Caco-2 (cell line): Measurements from ENCODE around the gene ZBTB8B. TPM values are rescaled to one million over a fixed set of nuclear protein-coding genes. Genes with fewer than 3 reads are reported as not detected.

Experiments
- BruUV-seq: library from RNA; stranded (reverse); fragments of 400-500 nt; replicated peaks from 2 replicates; lab custom pipeline; 2021; lab: Mats Ljungman, UMichigan
- CTCF ChIA-PET: fragments of 300-600 bp; sonication (Branson Sonifier 250); formaldehyde crosslinking; loops from one replicate; lab custom pipeline; 2022; ENCODE audit warnings: antibody characterized with exemption; lab: Charles Lee
- POLR2A ChIA-PET: fragments of 300-600 bp; sonication (Branson Sonifier 250); formaldehyde crosslinking; loops from one replicate; lab custom pipeline; 2022; ENCODE audit warnings: antibody characterized with exemption; lab: Charles Lee
- DNase-seq, 2 experiments: peaks; one replicate each; pipeline versions ENCODE4 v3.0.0 to v3.0.0-alpha.2; 2020 to 2022
- H3K27me3 ChIP-seq: replicated peaks from 2 replicates; pipeline ENCODE4 v1.6.0; 2011; ENCODE audit warnings: low read length; ENCODE audit not compliant: control insufficient read depth, insufficient read depth
- H3K36me3 ChIP-seq: 2 replicates; pipeline ENCODE4 v1.5.1; 2011; ENCODE audit warnings: low read length; ENCODE audit not compliant: control insufficient read depth, insufficient read depth
- H3K4me1 ChIP-seq: fragments of 250-450 bp; sonication (Bioruptor Pico); 2 replicates; pipeline ENCODE4 v1.5.1; 2020; ENCODE audit warnings: mild to moderate bottlenecking
- H3K4me3 ChIP-seq: 2 replicates; pipeline ENCODE4 v1.5.1; 2011; ENCODE audit warnings: low read depth, mild to moderate bottlenecking, control low read depth, low read length
- H3K9me3 ChIP-seq: fragments of 250-450 bp; sonication (Bioruptor Pico); 2 replicates; pipeline ENCODE4 v1.5.1; 2020; ENCODE audit warnings: mild to moderate bottlenecking, moderate library complexity
- H3K27ac Mint-ChIP-seq: one replicate; pipeline ENCODE4 v1.8.0; 2022; ENCODE audit warnings: mixed read lengths; ENCODE audit not compliant: unreplicated experiment
- H3K27me3 Mint-ChIP-seq: one replicate; pipeline ENCODE4 v1.8.0; 2022; ENCODE audit warnings: mixed read lengths; ENCODE audit not compliant: insufficient read depth, unreplicated experiment
- H3K36me3 Mint-ChIP-seq: one replicate; pipeline ENCODE4 v1.8.0; 2022; ENCODE audit warnings: mild to moderate bottlenecking, mixed read lengths; ENCODE audit not compliant: insufficient read depth, unreplicated experiment
- H3K4me1 Mint-ChIP-seq: one replicate; pipeline ENCODE4 v1.8.0; 2022; ENCODE audit warnings: low read depth, mixed read lengths; ENCODE audit not compliant: unreplicated experiment
- H3K4me3 Mint-ChIP-seq: one replicate; pipeline ENCODE4 v1.8.0; 2022; ENCODE audit warnings: mild to moderate bottlenecking, moderate library complexity, mixed read lengths; ENCODE audit not compliant: unreplicated experiment
- H3K9me3 Mint-ChIP-seq: one replicate; pipeline ENCODE4 v1.8.0; 2022; ENCODE audit warnings: mixed read lengths; ENCODE audit not compliant: unreplicated experiment
- CTCF ChIP-seq, 2 experiments: fragments of 200-600 bp in 1 of 2; IDR thresholded peaks; 1 replicate in 1 of 2; 2 replicates in 1 of 2; pipeline versions ENCODE4 v1.5.1 to v1.8.0; 2011 to 2022; ENCODE audit warnings: antibody characterized with exemption in 1 of 2, control low read depth in 1 of 2, inconsistent platforms in 1 of 2, low read depth in 1 of 2, low read length in 1 of 2, mild to moderate bottlenecking in 1 of 2, moderate library complexity in 1 of 2; ENCODE audit not compliant: insufficient read depth in 1 of 2, severe bottlenecking in 1 of 2, unreplicated experiment in 1 of 2
- intact Hi-C: fragments of 100-400 bp; cut with micrococcal nuclease; formaldehyde crosslinking; loops from one replicate; pipeline ENCODE4 v1.10.0; 2022; ENCODE audit not compliant: unreplicated experiment
- total RNA-seq: library from RNA; stranded (reverse); gene quantifications from 2 replicates; pipeline ENCODE4 v1.2.3, GENCODE V29; 2022

Gene ZBTB8B
- total RNA-seq, 1 experiment from 2014 or later: not detected

- intact Hi-C loops: no loop called here
- Histone ChIP-seq H3K4me1 (no peaks in the 10 kb centered on the region), H3K9me3 (no peaks in the 10 kb centered on the region), H3K36me3 (no peaks in the 10 kb centered on the region), H3K27me3 (no peaks in the 10 kb centered on the region), H3K4me3 (no peak overlapping the region)
- no peaks in the 10 kb centered on the region for H3K36me3 Mint-ChIP-seq
- no TSS peak for BruUV-seq
- ChIA-PET CTCF (no interaction called here), POLR2A (no interaction called here)
- H3K27ac Mint-ChIP-seq: no peak overlapping the region
- H3K4me3 Mint-ChIP-seq: no peak overlapping the region
- no peaks in the 10 kb centered on the region for H3K27me3 Mint-ChIP-seq
- DNase-seq: no peak
- no peaks in the 10 kb centered on the region for H3K4me1 Mint-ChIP-seq
- no peak for TF ChIP-seq CTCF (IDR thresholded peaks at IDR 0.05; ENCODE audit: insufficient read depth in 1 of 2, low read depth in 1 of 2, low read length in 1 of 2, severe bottlenecking in 1 of 2, unreplicated experiment in 1 of 2)
- H3K9me3 Mint-ChIP-seq: no peaks in the 10 kb centered on the region
Measured at GRCh38 chr1:32468791-32469190, 3.9 kb downstream of the ZBTB8B start.

- ChIA-PET POLR2A (no interaction called here), CTCF (interaction anchor here (1.1 kb wide), 1 partner anchor 50 kb away, joined by 9 read pairs; no protein-coding TSS in a partner anchor)
- intact Hi-C loops: no loop called here
- no peaks in the 10 kb centered on the region for H3K27me3 ChIP-seq
- no peaks in the 10 kb centered on the region for H3K27me3 Mint-ChIP-seq
- no peak overlapping the region for H3K4me3 Mint-ChIP-seq
- H3K4me1 Mint-ChIP-seq: no peaks in the 10 kb centered on the region
- H3K9me3 Mint-ChIP-seq: no peaks in the 10 kb centered on the region
- H3K27ac Mint-ChIP-seq: no peak overlapping the region
- no peaks in the 10 kb centered on the region for H3K9me3 ChIP-seq
- no peak for TF ChIP-seq CTCF (IDR thresholded peaks at IDR 0.05; ENCODE audit: insufficient read depth in 1 of 2, low read depth in 1 of 2, low read length in 1 of 2, severe bottlenecking in 1 of 2, unreplicated experiment in 1 of 2)
- no peak overlapping the region for H3K4me3 ChIP-seq
- no peaks in the 10 kb centered on the region for H3K36me3 ChIP-seq
- H3K4me1 ChIP-seq: no peaks in the 10 kb centered on the region
- H3K36me3 Mint-ChIP-seq: no peaks in the 10 kb centered on the region
- no TSS peak for BruUV-seq
- DNase-seq: no peak
Measured at GRCh38 chr1:32470431-32470830, 5.6 kb downstream of the ZBTB8B start.

GRCh38 chr1:32470991-32471694 lies 6.3 kb downstream of the ZBTB8B start:
- no peak for DNase-seq
- H3K4me1 ChIP-seq: no peaks in the 10 kb centered on the region
- BruUV-seq: no TSS peak
- H3K9me3 ChIP-seq: no peaks in the 10 kb centered on the region
- no peaks in the 10 kb centered on the region for H3K27me3 ChIP-seq
- CTCF ChIA-PET: interaction anchor here (1.1 kb wide), 1 partner anchor 49 kb away, joined by 9 read pairs; no protein-coding TSS in a partner anchor
- no peaks in the 10 kb centered on the region for H3K9me3 Mint-ChIP-seq
- H3K4me1 Mint-ChIP-seq: no peaks in the 10 kb centered on the region
- no peak overlapping the region for H3K4me3 Mint-ChIP-seq
- H3K36me3 Mint-ChIP-seq: no peaks in the 10 kb centered on the region
- no peak overlapping the region for H3K27ac Mint-ChIP-seq
- POLR2A ChIA-PET: no interaction called here
- no peaks in the 10 kb centered on the region for H3K36me3 ChIP-seq
- no peaks in the 10 kb centered on the region for H3K27me3 Mint-ChIP-seq
- H3K4me3 ChIP-seq: no peak overlapping the region
- intact Hi-C loops: no loop called here
- no peak for TF ChIP-seq CTCF (IDR thresholded peaks at IDR 0.05; ENCODE audit: insufficient read depth in 1 of 2, low read depth in 1 of 2, low read length in 1 of 2, severe bottlenecking in 1 of 2, unreplicated experiment in 1 of 2)
